Body of pancreas (tissue), 4 donors: Measurements from ENCODE around the gene ADGRG3. TPM values are rescaled to one million over a fixed set of nuclear protein-coding genes. Genes with fewer than 3 reads are reported as not detected.

ENCODE experiments used
- ATAC-seq: fragments of 150-250 bp; one replicate; pipeline ENCODE4 v1.9.1; 2016
- DNase-seq, 4 donors: peaks; one replicate each; pipeline ENCODE4 v3.0.0-alpha.2; 2019
- H3K27ac ChIP-seq, 4 donors: fragments of 200-600 bp; sonication (generic); 1 replicate in 3 of 4; 2 replicates in 1 of 4; pipeline versions ENCODE4 v1.5.1 to v1.6.1; 2016 to 2019; ENCODE audit warnings: mild to moderate bottlenecking in 1 of 4, mixed read lengths in 1 of 4, moderate library complexity in 1 of 4
- H3K27me3 ChIP-seq, 2 donors: fragments of 200-600 bp; sonication (generic); one replicate each; pipeline ENCODE4 v1.6.0; 2016; ENCODE audit warnings: mild to moderate bottlenecking in 1 of 2
- H3K36me3 ChIP-seq, 2 donors: fragments of 200-600 bp; sonication (generic); replicated peaks in 1 of 2; 2 replicates each; pipeline ENCODE4 v1.5.1; 2016; ENCODE audit warnings: low read depth in 2 of 2; ENCODE audit not compliant: insufficient read depth in 1 of 2
- H3K4me1 ChIP-seq: fragments of 200-600 bp; sonication (generic); one replicate; pipeline ENCODE4 v1.6.0; 2016
- H3K4me3 ChIP-seq, 2 donors: fragments of 200-600 bp; sonication (generic); 1 replicate in 1 of 2; 2 replicates in 1 of 2; pipeline ENCODE4 v1.5.1; 2016 to 2019
- H3K9me3 ChIP-seq, 3 donors: fragments of 200-600 bp; sonication (generic); 1 replicate in 2 of 3; 2 replicates in 1 of 3; pipeline ENCODE4 v1.5.1; 2016
- CTCF ChIP-seq, 7 experiments: fragments of 450-650 bp in 4 of 7; fragments of 200-600 bp in 3 of 7; sonication (generic) in 3 of 7; IDR thresholded peaks; one replicate each; pipeline ENCODE4 v1.5.1; 2016 to 2019; ENCODE audit warnings: antibody characterized with exemption in 7 of 7
- POLR2A ChIP-seq, 3 donors: fragments of 450-650 bp; IDR thresholded peaks; one replicate each; pipeline ENCODE4 v1.6.1; 2016; ENCODE audit warnings: antibody characterized with exemption in 3 of 3, mild to moderate bottlenecking in 2 of 3
- WGBS, 2 donors: methylation state at CpG; one replicate each; pipeline ENCODE4 v1.1.5; 2017; 5-methylcytosine and 5-hydroxymethylcytosine counted together
- intact Hi-C: fragments of 100-400 bp; cut with DNase I; formaldehyde crosslinking; loops from one replicate; pipeline ENCODE4 v1.15.1; 2023
- total RNA-seq, 2 donors: library from RNA; depleted of rRNA; stranded (reverse); fragments of >200 nt; gene quantifications; one replicate each; pipeline ENCODE4 v1.1.0, GENCODE V29; 2016

The ADGRG3 gene
- total RNA-seq, 2 donors from 2014 or later, result 2.0 to 6.0 TPM

- Histone ChIP-seq H3K27ac (peak overlapping the region in 2 of 4 donors; percentile 6 to 42), H3K36me3 (peaks cover 9% of the 10 kb centered on the region in 2 donors), H3K27me3 (no peaks in the 10 kb centered on the region), H3K4me1 (peaks cover 6% of the 10 kb centered on the region), H3K4me3 (no peak overlapping the region), H3K9me3 (no peaks in the 10 kb centered on the region)
- intact Hi-C loops, result loop anchor here (2.0 to 5.0 kb wide), 2 partner anchors 48 to 57 kb away; no protein-coding TSS in a partner anchor
- DNase-seq (peak; percentile 78 to 89 (median 84)), ATAC-seq (peak; percentile 84)
- 25 to 37% methylated on average over 11 to 18 of the region's 18 CpGs for WGBS, 2 donors
- no peak for TF ChIP-seq POLR2A (IDR thresholded peaks at IDR 0.05)
- TF ChIP-seq CTCF (IDR thresholded peaks at IDR 0.05), result peak; percentile 99 to 100 (median 100)
Observed at GRCh38 chr16:57648581-57649442, 19.3 kb upstream of the ADGRG3 start.

DNA sequence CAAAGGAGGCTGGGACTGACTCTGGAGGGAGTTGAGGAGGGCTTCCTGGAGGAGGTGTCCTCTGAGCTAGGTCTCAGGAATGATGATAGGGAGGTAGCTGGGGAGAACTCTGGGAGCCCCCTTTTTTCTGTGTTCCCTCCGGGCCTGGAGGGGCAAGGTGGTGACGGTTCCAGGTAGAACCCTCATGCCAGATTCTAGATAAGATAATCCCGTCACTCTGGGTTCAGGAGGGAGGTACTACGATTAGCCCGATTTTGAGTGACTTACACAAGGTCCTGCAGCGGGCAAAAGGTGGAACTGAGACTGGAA lies 18.7 kb upstream of the ADGRG3 start:
- no peak for TF ChIP-seq CTCF (IDR thresholded peaks at IDR 0.05)
- TF ChIP-seq POLR2A (IDR thresholded peaks at IDR 0.05), result no peak
- WGBS, 2 donors, result 67 to 100% methylated on average over 1 to 6 of the region's 6 CpGs

GRCh38 chr16:57649846-57650245 lies 18.3 kb upstream of the ADGRG3 start:
- H3K4me1 ChIP-seq, result peaks cover 6% of the 10 kb centered on the region
- WGBS, 2 donors, result 90 to 91% methylated on average over 7 of the region's 7 CpGs

More for the DNA sequence above, 18.7 kb upstream of the ADGRG3 start:
- H3K27ac ChIP-seq, result no peak overlapping the region
- intact Hi-C loops, result loop anchor here (2.0 to 5.0 kb wide), 2 partner anchors 49 to 57 kb away; no protein-coding TSS in a partner anchor
- no peak for DNase-seq
- H3K4me3 ChIP-seq, result no peak overlapping the region
- no peaks in the 10 kb centered on the region for H3K27me3 ChIP-seq
- peaks cover 6 to 9% of the 10 kb centered on the region in 2 donors for H3K36me3 ChIP-seq
- H3K9me3 ChIP-seq, result no peaks in the 10 kb centered on the region
- ATAC-seq, result no peak
- peaks cover 6% of the 10 kb centered on the region for H3K4me1 ChIP-seq

DNA sequence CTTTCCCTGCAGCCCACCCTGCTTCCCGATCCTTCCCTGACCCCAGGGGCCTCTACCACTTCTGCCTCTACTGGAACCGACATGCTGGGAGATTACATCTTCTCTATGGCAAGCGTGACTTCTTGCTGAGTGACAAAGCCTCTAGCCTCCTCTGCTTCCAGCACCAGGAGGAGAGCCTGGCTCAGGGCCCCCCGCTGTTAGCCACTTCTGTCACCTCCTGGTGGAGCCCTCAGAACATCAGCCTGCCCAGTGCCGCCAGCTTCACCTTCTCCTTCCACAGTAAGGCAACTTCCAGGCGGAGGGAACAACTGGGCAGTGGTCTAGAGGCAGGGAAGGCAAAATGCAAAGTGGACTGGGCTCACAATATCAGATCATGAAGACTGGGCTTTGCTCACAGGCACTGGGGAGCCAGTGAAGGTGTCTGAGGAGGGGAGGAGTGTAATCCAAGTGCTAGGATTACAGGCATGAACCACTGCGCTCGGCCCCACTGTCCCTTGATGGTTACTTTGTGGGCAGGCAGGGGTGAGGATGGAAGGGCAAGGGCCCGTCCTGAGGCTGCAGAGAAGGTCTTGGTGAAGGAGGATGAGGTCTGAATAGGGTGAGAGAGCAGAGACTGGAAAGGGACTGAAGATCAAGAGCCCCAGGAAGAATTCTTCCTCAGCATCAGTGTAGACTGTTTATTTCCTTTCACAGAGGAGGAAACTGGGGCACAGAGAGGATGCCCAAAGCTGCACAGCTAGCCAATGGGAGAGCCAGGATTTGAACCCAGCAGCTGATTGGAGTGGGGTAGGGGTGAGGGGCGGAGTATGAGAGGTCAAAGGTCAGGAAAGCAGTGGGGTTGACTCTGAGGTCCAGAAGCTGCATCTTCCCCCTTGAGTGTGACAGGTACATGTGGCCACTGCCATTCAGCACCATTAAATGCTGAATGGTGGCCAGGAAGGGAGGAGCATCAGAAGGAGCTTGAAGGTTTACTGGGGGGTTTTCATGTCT lies 16.5 kb upstream of the ADGRG3 start:
- H3K27me3 ChIP-seq, result no peaks in the 10 kb centered on the region
- H3K36me3 ChIP-seq, result peaks cover 3 to 4% of the 10 kb centered on the region in 2 donors
- TF ChIP-seq CTCF (IDR thresholded peaks at IDR 0.05) (no peak), POLR2A (IDR thresholded peaks at IDR 0.05) (no peak)
- H3K4me1 ChIP-seq, result peaks cover 6% of the 10 kb centered on the region
- H3K9me3 ChIP-seq, result no peaks in the 10 kb centered on the region
- intact Hi-C loops, result loop anchor here (5.0 kb wide), 1 partner anchor 76 kb away; no protein-coding TSS in a partner anchor
- 86 to 89% methylated on average over 7 to 10 of the region's 10 CpGs for WGBS, 2 donors
- no peak overlapping the region for H3K27ac ChIP-seq
- no peak for DNase-seq
- H3K4me3 ChIP-seq, result no peak overlapping the region
- no peak for ATAC-seq

More at GRCh38 chr16:57649846-57650245, 18.3 kb upstream of the ADGRG3 start:
- no peak for DNase-seq
- Histone ChIP-seq H3K4me3 (no peak overlapping the region), H3K9me3 (no peaks in the 10 kb centered on the region), H3K36me3 (peaks cover 3 to 4% of the 10 kb centered on the region in 2 donors), H3K27ac (no peak overlapping the region), H3K27me3 (no peaks in the 10 kb centered on the region)
- intact Hi-C loops, result loop anchor here (2.0 to 5.0 kb wide), 3 partner anchors 49 to 77 kb away; no protein-coding TSS in a partner anchor
- no peak for ATAC-seq
- TF ChIP-seq POLR2A (IDR thresholded peaks at IDR 0.05) (no peak), CTCF (IDR thresholded peaks at IDR 0.05) (no peak)
